HG02884 (cell line): ENCODE data around the gene THG1L.
"Not testable (repeated sequence)": the region's sequence is repeated elsewhere in the genome, so short reads cannot be mapped to it uniquely, and the experiment has no call there.

Source experiments
- ATAC-seq: cut with Tn5 transposase; IDR thresholded peaks from one replicate; pipeline ENCODE4 v1.9.1; 2021; ENCODE audit warnings: mild to moderate bottlenecking, moderate library complexity; ENCODE audit not compliant: unreplicated experiment

The THG1L gene

DNA sequence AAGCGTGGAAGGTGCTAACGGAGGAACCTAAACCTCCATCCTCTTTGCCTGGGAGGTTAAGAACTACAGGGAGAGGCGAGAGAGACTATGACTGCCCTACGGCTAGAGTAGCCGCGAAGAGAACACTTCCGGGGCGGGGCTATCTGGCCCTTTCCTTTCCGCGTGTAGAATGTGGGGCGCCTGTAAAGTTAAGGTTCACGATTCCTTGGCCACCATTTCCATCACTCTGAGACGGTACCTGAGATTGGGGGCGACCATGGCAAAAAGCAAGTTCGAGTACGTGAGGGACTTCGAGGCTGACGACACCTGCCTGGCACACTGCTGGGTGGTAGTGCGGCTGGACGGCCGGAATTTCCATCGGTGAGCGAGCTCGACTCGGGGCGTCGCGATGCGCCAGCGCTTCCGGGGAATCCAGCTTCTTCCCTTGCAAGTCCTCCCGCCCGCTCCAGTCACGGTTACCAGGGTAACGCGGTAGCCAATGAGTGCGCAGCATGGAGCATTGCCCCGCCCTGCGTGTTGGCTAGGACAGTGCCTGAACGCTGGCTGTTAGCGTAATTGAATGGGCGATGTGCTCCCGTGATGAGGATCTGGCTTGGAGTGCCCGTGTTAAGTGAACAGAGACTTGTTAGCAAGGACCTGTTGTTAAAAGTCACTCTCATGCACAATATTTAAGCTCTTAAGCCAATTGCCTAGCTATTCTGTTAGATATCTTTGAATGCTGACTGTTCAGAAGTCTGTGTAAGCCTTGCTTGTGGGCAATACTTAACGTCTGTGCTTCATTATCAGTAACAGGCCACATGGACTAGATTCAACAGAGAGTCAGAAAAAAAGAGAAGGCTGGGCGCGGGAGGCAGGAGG lies at the start of gene THG1L:
Gene THG1L (plus strand): TSS at position 149 of the 858 bp plus-strand sequence. CDS start 21 bp downstream, at position 170.
- peak; percentile 92 for ATAC-seq

DNA sequence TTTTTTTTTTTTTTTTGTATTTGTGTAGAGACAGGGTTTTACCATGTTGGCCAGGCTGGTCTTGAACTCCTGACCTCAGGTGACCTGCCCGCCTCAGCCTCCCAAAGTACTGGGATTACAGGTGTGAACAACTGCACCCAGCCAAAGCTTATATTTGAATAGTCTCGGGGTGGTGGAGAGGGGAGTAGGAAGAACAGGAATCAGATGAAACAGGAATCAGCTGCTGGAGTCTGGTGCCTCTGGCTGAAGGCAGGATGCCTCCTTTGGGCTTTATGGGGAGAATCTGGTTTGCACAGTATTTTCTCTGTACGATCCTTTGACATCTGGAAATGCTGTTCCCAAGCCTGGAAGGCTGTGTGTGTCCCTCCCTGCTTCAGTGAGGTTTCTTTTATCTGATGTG lies 49.0 kb upstream of the THG1L start:
- no peak for ATAC-seq

DNA sequence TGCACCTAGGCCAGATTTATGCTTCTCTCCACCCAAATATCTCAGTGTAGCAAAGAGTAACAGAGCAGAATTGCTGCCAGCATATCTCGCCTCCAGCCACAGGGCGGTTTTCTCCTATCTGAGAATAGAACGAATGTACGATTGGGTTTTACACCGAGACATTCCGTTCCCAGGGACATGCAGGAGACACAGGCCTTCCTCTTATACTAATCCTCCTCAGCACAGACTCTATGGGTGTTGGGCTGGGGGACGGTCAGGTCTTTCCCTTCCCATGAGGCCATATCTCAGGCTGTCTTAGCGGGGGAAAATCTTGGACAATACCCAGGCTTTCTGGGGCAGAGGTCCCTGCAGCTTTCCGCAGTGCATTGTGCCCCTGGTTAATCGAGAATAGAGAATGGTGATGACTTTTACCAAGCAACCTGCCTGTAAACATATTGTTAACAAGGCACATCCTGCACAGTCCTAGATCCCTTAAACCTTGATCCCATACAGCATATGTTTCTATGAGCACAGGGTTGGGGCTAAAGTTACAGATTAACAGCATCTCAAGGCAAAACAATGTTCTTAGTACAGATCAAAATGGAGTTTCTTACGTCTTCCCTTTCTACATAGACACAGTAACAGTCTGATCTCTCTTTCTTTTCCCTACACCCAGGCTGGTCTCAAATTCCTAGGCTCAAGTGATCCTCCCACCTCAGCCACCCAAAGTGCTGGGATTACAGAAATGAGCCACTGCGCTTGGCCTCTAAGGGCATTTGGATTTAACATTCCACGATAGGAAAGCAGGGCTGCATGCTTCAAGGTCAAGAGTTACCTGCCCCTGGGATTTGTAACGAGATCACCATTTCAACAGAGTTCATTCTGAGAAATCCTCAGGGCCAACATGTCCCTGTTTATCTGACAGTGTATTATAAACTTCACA lies 44.7 kb upstream of the THG1L start:
- not testable (repeated sequence) for ATAC-seq

DNA sequence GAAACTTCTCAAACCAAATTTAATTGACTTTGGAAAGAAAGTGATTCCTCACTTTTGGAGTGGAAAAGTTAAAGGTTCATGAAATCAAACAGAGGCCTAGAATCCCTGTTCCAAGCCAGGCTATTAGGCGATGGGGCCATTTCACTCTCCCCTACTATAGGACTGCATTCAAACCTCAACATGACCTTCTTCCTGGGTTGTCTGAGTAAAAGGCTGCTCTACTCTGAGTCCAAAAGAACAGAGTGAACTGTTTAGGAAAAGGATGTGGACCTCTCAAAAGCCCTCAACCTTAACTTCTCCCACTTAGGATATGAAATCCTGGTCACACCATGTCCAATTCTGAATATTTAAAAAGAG lies 44.0 kb upstream of the THG1L start:
- no peak for ATAC-seq

DNA sequence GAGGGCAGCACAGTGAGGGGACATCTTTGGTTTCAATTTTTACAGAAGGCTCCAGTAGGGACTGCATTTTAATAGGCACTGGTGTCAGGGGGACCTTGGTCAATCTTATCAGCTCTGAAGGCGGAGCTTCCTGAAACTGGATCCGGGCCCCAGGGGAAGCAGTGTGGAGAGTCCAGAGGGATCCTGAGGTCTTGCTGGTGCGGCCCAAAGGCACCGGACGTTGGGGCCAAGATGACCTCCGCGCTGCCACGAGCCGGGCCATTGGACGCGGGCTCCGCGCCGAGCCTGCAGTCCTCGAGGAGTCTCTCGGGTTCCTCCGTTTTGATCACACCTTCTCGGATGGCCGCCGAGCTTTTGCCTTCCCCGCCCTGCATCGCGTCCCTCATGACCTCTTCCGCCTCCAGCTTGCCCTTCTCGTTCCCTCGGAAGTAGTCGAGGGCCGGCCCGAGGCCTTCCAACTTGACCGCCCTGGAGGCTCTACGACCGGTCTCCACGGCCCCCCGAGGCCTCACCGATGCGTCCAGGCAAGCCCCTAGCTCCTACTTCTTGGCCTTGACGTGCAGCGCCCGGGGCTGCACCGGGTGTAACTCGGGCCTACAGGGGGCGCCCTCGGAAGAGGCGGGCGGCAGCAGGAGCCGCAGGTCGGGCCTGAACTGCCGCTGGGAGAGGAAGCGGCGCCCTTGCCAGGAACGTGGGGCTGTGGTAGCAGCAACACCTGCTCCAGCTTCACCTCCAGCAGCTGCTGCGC lies 41.1 kb upstream of the THG1L start:
- ATAC-seq = no peak

DNA sequence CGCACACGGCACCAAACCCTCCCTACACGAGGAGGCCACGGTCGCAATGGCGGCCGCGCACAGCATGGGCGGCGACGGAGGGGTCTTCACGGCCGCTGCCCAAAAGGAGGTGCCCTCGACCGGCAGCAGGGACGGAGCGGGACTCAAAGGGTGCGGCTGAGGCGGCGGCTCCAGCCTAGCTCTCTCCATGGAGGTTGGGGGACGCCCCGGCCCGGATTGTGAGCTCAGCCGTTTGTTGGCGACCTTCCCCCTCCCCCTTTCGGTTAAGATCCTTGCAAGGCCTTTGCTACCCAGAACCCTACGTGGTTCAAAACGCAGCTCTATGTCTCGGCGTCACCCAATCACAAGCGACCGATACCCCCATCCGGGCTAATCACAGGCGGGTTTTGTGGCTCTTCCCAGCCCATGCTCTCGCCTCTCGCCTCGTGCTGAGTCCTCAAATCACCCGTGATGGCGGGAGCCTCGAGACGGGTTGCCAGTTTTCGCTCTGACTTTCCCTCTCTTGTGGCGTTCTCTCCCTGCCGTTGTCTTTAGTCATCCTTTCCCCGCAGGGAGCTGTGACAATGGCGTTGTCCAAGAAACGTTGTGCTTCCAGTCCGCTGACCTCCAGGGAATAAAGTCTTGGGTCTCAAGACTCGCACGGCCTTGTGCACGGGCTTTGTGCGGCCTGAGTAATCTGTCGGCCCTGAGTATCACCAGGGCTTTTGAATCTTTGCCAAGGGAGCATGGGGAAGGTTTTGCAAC lies 40.4 kb upstream of the THG1L start:
- ATAC-seq = no peak

DNA sequence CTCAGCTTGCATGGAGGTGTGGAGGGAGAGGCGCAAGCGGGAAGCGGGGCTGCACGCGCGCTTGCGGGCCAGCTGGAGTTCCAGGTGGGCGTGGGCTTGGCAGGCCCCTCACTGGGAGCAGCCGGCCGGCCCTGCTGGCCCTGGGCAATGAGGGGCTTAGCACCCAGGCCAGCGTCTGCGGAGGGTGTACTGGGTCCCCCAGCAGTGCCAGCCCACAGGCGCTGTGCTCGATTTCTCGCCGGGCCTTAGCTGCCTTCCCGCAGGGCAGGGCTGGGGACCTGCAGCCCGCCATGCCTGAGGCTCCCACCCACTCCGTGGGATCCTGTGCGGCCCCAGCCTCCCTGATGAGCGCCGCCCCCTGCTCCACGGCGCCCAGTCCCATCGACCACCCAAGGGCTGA lies 37.4 kb upstream of the THG1L start:
- ATAC-seq = not testable (repeated sequence)

DNA sequence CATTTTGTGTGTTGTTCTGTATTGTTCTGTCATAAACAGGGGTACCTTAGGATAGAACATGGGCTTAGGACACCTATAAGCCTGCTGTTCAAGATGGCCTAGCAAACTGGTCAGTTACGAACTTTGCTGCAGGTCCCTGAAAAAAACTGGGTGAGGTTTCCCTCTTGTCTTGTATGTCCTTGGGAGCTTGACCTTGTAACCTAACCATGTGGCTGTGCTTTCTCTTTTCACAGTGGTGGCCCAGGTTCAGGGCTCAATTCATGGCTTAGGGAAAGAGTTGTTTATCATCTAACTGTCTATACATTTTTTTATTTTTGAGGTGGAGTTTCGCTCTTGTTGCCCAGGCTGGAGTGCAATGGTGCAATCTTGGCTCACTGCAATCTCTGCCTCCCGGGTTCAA lies 35.1 kb upstream of the THG1L start:
- ATAC-seq = not testable (repeated sequence)

DNA sequence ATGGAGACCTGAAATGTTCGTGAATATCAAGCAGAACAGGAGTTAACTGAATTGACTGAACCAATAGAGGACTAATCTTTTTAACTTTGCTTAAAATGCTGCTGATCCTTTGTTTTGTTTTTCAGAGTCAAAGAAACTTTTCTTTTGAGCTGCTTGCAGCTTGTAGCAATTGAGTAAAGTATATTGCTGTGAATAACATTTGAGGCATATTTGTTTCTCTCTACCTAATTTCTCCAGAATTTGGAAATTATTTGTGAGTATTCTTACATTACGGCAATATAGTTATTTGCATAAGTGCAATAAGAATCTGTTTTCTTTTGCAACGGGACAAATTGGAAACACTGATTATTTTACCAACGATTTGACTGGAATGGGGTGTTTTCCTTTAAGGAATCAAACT lies 32.5 kb upstream of the THG1L start:
- not testable (repeated sequence) for ATAC-seq

DNA sequence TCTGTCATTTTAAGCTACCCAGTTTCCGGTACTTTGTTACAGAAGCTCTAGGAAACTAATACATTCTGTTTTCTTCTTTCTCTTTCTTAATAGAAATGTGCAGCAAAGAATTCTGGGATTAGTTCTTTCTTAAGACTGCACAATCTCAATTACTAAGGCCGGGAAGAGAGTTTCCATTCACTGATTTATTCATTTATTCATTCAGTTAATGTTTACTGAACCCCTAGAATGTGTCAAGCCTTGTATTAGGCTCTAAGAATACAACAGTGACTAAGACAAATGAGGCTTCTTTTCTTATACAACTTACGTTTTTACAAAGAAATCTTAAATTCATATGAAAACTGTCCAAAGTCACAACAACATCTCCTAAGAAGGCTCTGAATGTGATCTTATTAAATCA lies 27.5 kb upstream of the THG1L start:
- ATAC-seq = no peak

DNA sequence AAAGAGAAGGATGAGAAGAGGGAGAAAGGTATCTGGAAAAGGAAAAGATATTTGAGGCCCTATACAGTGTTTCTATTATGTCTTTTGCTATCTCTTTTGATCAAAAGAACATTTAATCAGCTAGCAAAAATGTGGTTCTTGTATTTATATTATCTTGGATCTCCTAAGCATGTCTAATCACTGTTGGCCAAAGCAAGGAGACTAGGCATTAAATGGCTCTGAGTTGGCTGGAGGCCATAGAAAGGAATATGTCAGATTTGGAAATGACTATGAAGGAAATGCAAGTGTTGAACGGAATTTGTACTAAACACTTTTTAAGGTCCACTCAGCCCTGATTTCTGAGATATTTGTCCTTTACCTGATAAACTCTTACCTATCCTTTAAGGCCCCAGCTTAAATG lies 22.4 kb upstream of the THG1L start:
- ATAC-seq = no peak

DNA sequence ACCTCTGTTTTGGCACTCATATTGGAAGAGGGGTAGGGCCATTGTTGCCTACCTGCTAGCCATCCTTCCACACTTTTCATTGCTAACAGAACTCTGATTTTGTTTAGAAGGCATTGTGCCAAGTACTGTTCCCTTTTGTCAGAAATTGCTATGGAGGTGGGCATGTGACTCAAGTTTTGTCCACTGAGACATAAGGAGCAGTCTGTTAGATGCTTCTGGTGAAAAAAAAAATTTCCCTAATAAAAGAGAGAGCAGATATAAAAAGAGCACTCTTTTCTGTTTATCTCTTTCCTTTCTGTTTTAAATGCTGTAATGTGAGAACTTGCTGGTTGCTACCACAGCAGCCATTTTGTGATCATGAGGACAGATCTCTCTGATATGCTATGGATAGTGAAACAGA lies 21.9 kb upstream of the THG1L start:
- no peak for ATAC-seq

DNA sequence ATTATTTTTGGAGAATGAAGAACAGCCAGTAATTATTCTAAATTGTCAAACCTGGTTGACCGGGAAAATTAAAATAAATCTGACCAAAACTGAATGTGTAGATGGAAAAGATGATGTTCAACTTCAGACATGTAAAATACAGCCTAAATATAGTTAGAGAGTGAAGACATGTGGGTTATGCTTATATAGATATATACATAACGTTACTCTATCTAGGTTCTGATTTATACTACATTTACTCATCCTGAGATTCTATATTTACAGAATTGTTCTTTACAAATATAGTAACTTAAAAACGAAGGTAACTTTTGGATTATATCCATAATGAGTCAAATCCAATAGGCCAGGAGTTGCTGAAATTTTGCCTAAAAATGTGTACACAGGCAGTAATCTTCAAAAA lies 20.8 kb upstream of the THG1L start:
- ATAC-seq = no peak

DNA sequence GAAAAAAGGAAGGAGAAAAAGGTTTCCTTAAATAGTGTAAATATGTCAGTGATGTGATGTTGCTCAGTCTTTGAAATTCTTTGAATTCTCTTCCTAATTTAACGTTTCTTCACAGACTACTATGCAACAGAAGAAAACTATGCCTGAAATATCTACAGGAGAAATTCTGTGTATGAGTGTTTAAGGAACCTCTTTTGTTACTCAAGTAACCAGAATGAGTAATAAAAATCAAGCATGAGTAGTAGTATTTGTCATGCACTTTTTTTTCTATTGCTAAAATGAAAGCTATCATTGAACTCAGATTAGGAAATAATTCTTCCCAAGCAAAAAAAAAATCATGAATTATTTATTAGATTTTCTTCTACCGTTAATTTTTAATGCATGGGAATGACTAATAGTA lies 20.3 kb upstream of the THG1L start:
- peak; percentile 74 for ATAC-seq

DNA sequence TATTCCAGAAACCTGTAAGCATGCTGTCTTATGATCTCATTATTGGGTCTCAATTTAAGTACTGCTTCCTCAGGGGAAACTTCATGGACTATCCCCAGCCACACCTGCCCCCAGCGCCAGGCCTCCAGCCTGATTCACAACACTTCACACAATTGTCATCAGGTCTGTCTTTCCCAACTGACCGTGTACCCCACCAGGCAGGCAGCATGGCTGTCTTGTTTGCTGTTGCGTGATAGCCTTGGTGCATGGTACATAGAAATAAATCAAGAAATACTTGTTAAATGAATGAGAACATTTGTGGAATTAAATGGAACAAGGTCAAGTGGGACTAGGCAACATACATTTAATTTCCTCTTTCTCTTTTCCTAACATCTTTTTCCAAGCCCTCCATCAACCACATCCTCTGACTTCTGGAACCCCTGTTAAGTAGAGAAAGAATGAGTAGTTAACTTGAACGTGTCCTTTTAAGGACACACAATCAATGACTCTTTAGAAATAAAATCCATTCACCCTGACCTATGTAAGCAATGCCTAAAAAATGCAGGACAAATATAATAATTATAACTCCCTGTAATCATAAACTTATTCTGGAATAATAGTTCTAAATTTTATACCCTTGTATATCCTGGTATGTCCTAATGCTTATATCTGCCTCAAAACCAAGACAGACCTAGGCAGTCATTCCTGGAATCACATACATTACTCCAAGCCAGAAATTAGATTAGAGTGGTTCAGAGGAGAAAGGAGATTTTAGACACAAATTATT lies 17.2 kb upstream of the THG1L start:
- ATAC-seq = no peak

DNA sequence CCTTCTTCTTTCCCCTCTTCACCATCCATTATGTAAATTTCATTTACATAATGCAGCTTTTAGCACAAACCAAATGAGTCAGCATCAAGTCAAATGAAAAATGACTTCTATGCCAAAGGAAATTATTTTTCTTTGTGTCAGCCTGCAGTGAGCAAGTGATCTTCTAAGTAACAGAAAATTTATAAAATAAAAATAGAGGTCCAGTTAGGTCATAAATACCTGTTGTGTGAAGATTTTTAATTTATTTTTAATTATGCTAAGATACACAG lies 16.7 kb upstream of the THG1L start:
- no peak for ATAC-seq

DNA sequence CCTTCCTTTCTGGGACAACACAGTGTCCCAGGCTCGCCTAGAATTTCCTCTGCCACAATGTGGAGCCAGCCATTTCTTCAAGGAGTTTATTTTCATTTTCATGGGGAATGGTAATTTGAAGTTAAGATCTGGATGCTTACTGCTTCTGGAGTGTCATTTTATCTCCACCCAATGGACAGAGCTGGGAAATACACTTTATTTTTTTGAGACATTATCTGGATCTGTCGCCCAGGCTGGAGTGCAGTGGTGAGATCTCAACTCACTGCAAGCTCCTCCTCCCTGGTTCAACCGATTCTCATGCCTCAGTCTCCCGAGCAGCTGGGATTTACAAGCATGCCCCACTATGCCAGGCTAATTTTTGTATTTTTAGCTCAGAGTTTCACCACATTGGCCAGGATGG lies 12.7 kb upstream of the THG1L start:
- peak; percentile 80 for ATAC-seq

DNA sequence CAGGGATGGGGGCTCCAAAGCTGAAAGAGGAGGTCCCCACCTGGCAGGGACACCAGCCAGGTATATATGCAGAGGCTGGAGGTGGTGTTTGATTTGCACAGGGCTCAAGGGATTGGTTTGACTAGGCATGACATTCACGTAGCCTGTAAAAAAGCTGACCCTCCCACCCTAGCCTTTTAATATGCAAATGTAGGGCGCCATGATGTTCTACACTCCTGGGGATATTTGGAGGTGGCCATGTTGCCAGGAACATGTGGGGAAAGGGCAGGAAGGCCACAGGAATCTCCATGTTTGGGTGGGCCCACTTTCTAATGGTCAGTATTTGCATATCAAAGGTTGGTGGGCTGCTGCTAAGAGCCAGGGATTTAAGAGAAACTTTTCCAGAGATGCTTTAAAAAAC lies 12.0 kb upstream of the THG1L start:
- ATAC-seq = no peak

DNA sequence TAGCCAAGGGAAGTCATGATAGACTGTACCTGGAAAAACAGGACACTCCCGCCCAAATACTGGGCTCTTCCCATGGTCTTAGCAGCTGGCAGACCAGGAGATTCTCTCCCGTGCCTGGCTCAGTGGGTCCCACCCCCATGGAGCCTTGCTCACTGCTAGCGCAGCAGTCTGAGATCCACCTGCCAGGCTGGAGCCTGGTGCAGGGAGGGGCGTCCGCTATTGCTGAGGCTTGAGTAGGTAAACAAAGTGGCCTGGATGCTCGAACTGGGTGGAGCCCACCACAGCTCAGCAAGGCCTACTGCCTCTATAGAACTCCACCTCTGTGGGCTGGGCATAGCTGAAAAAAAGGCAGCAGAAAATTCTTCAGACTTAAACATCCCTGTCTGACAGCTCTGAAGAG lies 10.1 kb upstream of the THG1L start:
- ATAC-seq = no peak

DNA sequence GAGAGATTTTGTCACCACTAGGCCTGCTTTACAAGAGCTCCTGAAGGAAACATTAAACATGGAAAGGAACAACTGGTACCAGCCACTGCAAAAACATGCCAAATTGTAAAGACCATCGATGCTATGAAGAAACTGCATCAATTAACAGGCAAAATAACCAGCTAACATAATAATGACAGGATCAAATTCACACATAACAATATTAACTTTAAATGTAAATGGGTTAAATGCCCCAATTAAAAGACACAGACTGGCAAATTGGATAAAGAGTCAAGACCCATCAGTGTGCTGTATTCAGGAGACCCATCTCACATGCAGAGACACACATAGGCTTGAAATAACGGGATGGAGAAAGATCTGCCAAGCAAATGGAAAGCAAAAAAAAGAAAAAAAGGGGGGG lies 8.3 kb upstream of the THG1L start:
- ATAC-seq = not testable (repeated sequence)
